Epithelial cell of esophagus (primary cell): ENCODE data around the gene GPR83.
"Not testable (repeated sequence)": the region's sequence is repeated elsewhere in the genome, so short reads cannot be mapped to it uniquely, and the experiment has no call there.

Experiments used
- DNase-seq: peaks from one replicate; pipeline ENCODE4 v3.0.0; 2010; ENCODE audit warnings: low read depth
- H3K4me3 ChIP-seq: 2 replicates; pipeline ENCODE4 v1.5.1; 2011; ENCODE audit warnings: mild to moderate bottlenecking, low read length, control low read depth
- CTCF ChIP-seq: IDR thresholded peaks from 2 replicates; pipeline ENCODE4 v1.5.1; 2011; ENCODE audit warnings: low read depth, mild to moderate bottlenecking, low read length, control low read depth, inconsistent platforms; ENCODE audit not compliant: insufficient read depth; ENCODE audit errors: missing control alignments

GPR83 gene

DNA sequence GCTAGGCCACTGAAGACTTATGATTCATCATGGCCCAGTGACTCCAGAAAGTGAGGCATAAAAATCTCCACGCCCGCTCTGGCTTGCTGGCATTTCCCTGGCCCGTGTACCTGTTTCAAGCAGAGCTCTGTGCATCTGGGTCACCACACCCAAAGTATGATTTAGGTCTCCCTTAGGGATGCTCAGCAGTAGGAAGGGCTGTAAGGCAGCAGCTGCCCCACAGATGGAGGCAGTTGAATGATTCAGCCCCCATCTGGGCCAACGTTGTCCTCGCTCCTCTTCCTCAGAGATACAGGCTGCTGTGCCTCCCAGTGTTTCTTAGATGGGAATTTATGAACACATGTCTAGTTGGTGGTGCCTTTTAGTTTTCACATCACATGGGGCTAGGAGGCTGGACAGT lies 21.6 kb downstream of the GPR83 start:
- no peak overlapping the region for H3K4me3 ChIP-seq
- no peak for TF ChIP-seq CTCF
- no peak for DNase-seq

- TF ChIP-seq CTCF: no peak
These were observed 24.4 kb downstream of the GPR83 start for GRCh38 chr11:94376841-94377240.

DNA sequence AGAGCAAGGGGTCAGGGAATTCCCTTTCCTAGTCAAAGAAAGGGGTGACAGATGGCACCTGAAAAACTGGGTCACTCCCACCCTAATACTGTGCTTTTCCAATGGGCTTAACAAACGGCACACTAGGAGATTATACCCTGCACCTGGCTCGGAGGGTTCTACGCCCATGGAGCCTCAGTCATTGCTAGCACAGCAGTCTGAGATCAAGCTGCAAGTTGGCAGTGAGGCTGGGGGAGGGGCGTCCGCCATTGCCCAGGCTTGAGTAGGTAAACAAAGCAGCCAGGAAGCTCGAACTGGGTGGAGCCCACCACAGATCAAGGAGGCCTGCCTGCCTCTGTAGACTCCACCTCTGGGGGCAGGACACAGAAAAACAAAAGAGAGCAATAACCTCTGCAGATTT lies 30.6 kb downstream of the GPR83 start:
- H3K4me3 ChIP-seq, DNase-seq: not testable (repeated sequence)

More at GRCh38 chr11:94376841-94377240, 24.4 kb downstream of the GPR83 start:
- no peak overlapping the region for H3K4me3 ChIP-seq
- peak; percentile 28 for DNase-seq

GRCh38 chr11:94350850-94351563 lies 50.2 kb downstream of the GPR83 start:
- not testable (repeated sequence) for DNase-seq, H3K4me3 ChIP-seq

DNA sequence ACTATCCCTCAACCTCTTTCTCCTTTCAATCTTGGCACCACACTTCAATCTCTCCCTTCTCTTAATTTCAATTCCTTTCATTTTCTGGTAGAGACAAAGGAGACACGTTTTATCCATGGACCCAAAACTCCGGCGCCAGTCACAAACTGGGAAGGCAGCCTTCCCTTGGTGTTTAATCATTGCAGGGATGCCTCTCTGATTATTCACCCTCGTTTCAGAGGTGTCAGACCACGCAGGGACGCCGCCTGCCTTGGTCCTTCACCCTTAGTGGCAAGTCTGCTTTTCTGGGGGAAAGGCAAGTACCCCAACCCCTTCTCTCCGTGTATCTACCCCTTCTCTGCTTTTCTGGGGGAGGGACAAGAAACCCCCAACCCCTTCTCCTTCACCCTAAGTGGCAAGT lies 54.9 kb downstream of the GPR83 start:
- DNase-seq, H3K4me3 ChIP-seq: not testable (repeated sequence)

DNA sequence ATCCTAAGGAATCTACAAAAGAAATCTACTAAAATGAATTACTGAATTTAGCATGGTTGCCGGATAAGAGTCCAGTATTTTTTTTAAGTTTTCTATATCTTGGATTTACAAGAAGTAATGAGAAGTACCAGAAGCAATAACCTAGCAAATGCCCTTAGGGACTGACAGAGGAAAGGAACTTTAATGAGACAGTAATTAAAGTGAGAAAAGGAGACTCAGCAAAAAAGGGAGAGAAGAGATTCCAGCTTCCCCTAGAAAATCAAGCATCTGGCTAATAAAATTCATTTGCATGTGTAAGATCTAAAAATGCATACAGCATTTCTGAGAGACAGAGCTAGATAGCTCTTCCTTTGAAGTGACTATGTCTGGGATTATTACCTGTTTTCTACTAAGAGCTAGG lies 57.7 kb downstream of the GPR83 start:
- no peak for TF ChIP-seq CTCF
- DNase-seq: no peak
- no peak overlapping the region for H3K4me3 ChIP-seq

DNA sequence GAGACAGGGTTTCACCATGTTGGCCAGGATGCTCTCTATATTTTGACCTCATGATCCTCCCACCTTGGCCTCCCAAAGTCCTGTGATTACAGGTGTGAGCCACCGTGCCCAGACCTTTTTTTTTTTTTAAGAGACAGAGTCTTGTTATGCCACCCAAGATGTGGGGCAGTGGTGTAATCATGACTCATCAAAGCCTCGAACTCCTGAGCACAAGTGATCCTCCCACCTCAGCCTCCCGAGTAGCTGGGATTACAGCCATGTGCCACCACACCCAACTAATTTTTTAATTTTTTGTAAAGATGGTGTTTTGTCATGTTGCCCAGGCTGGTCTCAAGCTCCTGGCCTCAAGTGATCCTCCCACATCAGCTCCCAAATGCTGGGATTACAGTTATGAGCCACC lies 59.0 kb downstream of the GPR83 start:
- DNase-seq: no peak
- H3K4me3 ChIP-seq: no peak overlapping the region
- TF ChIP-seq CTCF: no peak

DNA sequence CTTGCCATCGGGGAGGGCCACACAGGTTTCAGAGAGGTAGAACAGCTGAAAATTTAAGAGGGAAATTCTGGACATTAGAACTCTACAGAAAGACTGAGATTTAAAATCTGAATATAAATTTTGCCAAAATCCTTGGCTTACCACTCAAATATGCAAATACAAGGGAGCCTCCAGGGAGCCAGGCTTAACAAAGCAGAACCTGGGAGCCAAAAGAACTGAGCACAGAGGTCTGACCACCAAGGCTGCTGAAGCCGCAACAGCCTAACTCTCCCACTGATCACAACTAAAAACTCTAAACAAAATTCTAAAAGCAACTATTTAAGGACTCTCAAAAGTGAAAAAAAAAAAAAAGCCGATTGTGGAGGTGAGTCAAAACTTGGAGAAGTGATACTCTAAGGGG lies 62.6 kb downstream of the GPR83 start:
- H3K4me3 ChIP-seq: no peak overlapping the region
- TF ChIP-seq CTCF: no peak
- no peak for DNase-seq

- no peak for DNase-seq
- no peak overlapping the region for H3K4me3 ChIP-seq
- no peak for TF ChIP-seq CTCF
These were observed 65.2 kb downstream of the GPR83 start for GRCh38 chr11:94336033-94336432.
